ENCODE results near the gene MCUB. TPM values are rescaled to one million over a fixed set of nuclear protein-coding genes. Genes with fewer than 3 reads are reported as not detected.

The MCUB gene
- total RNA-seq, 1 experiment from 2014 or later: 24.1 TPM

DNA sequence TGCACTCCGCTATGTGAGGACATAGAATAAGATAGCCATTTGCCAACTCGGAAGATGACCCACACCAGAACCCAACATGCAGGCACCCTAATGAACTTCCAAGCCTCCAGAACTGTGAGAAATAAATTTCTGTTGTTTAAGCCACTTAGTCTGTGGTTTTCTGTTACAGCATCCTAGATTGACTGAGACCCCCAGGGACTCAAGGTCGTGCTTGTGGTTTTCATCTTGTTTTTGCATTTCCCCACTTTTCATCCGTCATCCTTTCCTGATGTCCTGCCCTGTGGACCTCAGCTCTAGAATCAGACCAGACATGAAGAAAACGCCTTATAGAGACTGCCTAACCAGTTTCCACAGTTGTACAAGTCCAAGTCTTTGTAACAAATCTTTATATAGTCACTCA is 54.4 kb downstream of the MCUB start:
- in situ Hi-C loops (cut with HindIII; ENCODE audit: low pct_unique_long_range_greater_than_20kb, low sequenced_read_pairs) (no loop called here), intact Hi-C loops (cut with micrococcal nuclease; ENCODE audit: unreplicated experiment) (no loop called here)
- DNase-seq (ENCODE audit: low read depth, low spot score) (no peak), ATAC-seq (no peak)
- Histone ChIP-seq H3K36me3 (ENCODE audit: control insufficient read depth, insufficient read depth, low read length) (no peaks in the 10 kb centered on the region), H3K4me1 (ENCODE audit: control insufficient read depth, insufficient read depth, low read length) (no peaks in the 10 kb centered on the region), H3K27me3 (ENCODE audit: control insufficient read depth, insufficient read depth, low read length) (no peaks in the 10 kb centered on the region), H3K4me3 (ENCODE audit: low read depth in 2 of 2, low read length in 2 of 2) (no peak overlapping the region), H3K27ac (ENCODE audit: low read length) (no peak overlapping the region), H3K9me3 (ENCODE audit: control insufficient read depth, insufficient read depth, low read depth, low read length) (no peaks in the 10 kb centered on the region)
- no peak for TF ChIP-seq REST (IDR thresholded peaks at IDR 0.05; ENCODE audit: insufficient read depth in 1 of 2, low read depth in 2 of 2, low read length in 1 of 2)
- TF ChIP-seq TCF7L2 (IDR thresholded peaks at IDR 0.05; ENCODE audit: low read depth, low read length): no peak
- TF ChIP-seq SIN3A (IDR thresholded peaks at IDR 0.05; ENCODE audit: borderline replicate concordance, insufficient read depth, low read depth, low read length): no peak
- no peak for TF ChIP-seq POLR2AphosphoS5 (IDR thresholded peaks at IDR 0.05; ENCODE audit: low read depth, low read length)
- no peak for TF ChIP-seq CTCF (IDR thresholded peaks at IDR 0.05)
- ChIA-PET CTCF (no interaction called here), POLR2A (no interaction called here)
- BruUV-seq (replicated peaks): no TSS peak

DNA sequence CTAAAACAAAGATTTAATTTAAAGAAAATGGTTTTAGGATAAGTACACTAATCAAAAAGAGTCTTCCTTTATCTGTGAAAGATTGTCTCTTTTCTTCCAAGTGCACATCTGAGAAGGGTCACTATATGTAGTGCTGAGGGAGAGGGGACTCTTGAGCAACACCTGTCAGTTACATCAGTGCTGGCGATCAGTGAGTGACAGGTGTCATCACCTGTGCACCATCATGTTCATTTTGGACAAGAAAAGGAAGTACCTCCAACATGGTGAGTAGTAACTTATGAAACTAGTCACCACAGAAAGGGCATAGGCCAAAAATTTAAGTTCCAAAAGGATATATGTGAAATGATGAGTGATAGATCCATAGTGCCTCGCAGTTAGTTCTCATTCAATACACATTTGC is 55.7 kb downstream of the MCUB start:
- ChIA-PET CTCF (no interaction called here), POLR2A (no interaction called here)
- intact Hi-C loops (cut with micrococcal nuclease; ENCODE audit: unreplicated experiment): no loop called here
- Histone ChIP-seq H3K27ac (ENCODE audit: low read length) (no peak overlapping the region), H3K4me3 (ENCODE audit: low read depth in 2 of 2, low read length in 2 of 2) (no peak overlapping the region), H3K4me1 (ENCODE audit: control insufficient read depth, insufficient read depth, low read length) (no peaks in the 10 kb centered on the region), H3K36me3 (ENCODE audit: control insufficient read depth, insufficient read depth, low read length) (no peaks in the 10 kb centered on the region), H3K27me3 (ENCODE audit: control insufficient read depth, insufficient read depth, low read length) (no peaks in the 10 kb centered on the region), H3K9me3 (ENCODE audit: control insufficient read depth, insufficient read depth, low read depth, low read length) (no peaks in the 10 kb centered on the region)
- ATAC-seq: no peak
- in situ Hi-C loops (cut with HindIII; ENCODE audit: low pct_unique_long_range_greater_than_20kb, low sequenced_read_pairs): no loop called here
- no peak for DNase-seq (ENCODE audit: low read depth, low spot score)
- no peak for TF ChIP-seq SIN3A (IDR thresholded peaks at IDR 0.05; ENCODE audit: borderline replicate concordance, insufficient read depth, low read depth, low read length)
- BruUV-seq (replicated peaks): no TSS peak

DNA sequence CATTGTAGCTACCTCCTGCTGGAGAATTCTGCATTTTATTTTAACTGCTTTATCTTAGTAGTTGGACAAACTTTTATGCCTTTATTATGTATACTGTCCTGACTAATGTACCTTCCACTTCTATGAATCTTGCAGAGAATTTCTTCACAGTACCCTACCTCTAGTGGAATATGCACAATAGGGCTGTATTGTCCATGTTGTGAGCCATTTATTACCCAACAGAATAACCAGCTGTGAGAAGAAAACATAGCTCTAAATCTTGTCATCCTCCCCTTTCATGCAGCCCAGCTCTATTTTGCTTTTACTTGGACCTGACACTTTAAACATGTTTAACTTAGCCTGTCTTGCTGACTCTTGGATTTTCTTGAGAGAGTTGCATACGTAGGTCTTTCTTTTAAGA is 56.2 kb downstream of the MCUB start:
- TF ChIP-seq SIN3A (IDR thresholded peaks at IDR 0.05; ENCODE audit: borderline replicate concordance, insufficient read depth, low read depth, low read length) (no peak), CTCF (IDR thresholded peaks at IDR 0.05) (no peak), REST (IDR thresholded peaks at IDR 0.05; ENCODE audit: insufficient read depth in 1 of 2, low read depth in 2 of 2, low read length in 1 of 2) (no peak), TCF7L2 (IDR thresholded peaks at IDR 0.05; ENCODE audit: low read depth, low read length) (no peak)
- DNase-seq (ENCODE audit: low read depth, low spot score) (no peak), ATAC-seq (no peak)
- no TSS peak for BruUV-seq (replicated peaks)
- POLR2A ChIA-PET: no interaction called here
- CTCF ChIA-PET: no interaction called here
- H3K4me1 ChIP-seq (ENCODE audit: control insufficient read depth, insufficient read depth, low read length): no peaks in the 10 kb centered on the region
- in situ Hi-C loops (cut with HindIII; ENCODE audit: low pct_unique_long_range_greater_than_20kb, low sequenced_read_pairs): no loop called here
- intact Hi-C loops (cut with micrococcal nuclease; ENCODE audit: unreplicated experiment): no loop called here
- no peaks in the 10 kb centered on the region for H3K27me3 ChIP-seq (ENCODE audit: control insufficient read depth, insufficient read depth, low read length)
- H3K36me3 ChIP-seq (ENCODE audit: control insufficient read depth, insufficient read depth, low read length): no peaks in the 10 kb centered on the region
- no peaks in the 10 kb centered on the region for H3K9me3 ChIP-seq (ENCODE audit: control insufficient read depth, insufficient read depth, low read depth, low read length)
- no peak overlapping the region for H3K4me3 ChIP-seq (ENCODE audit: low read depth in 2 of 2, low read length in 2 of 2)
- H3K27ac ChIP-seq (ENCODE audit: low read length): no peak overlapping the region
